H9 (cell line): Measurements from ENCODE around the gene BTBD18. TPM values are rescaled to one million over a fixed set of nuclear protein-coding genes. Genes with fewer than 3 reads are reported as not detected.

Source experiments
- DNase-seq: peaks from one replicate; pipeline ENCODE4 v3.0.0-alpha.2; 2017
- H2AFZ ChIP-seq: one replicate; pipeline ENCODE4 v1.6.1; 2013; ENCODE audit warnings: mild to moderate bottlenecking, low read length, control low read depth, moderate library complexity
- H2AK5ac ChIP-seq: 2 replicates; pipeline ENCODE4 v1.6.1; 2013; ENCODE audit warnings: low read length, control low read depth, mixed read lengths; ENCODE audit not compliant: insufficient read length
- H2BK120ac ChIP-seq: one replicate; pipeline ENCODE4 v1.6.1; 2013; ENCODE audit warnings: low read depth, mild to moderate bottlenecking, low read length, control low read depth, inconsistent platforms; ENCODE audit not compliant: poor library complexity, severe bottlenecking
- H2BK12ac ChIP-seq: 2 replicates; pipeline ENCODE4 v1.6.1; 2013; ENCODE audit warnings: low read length, control low read depth, mixed read lengths, low read depth; ENCODE audit not compliant: insufficient read length
- H2BK15ac ChIP-seq: 2 replicates; pipeline ENCODE4 v1.6.1; 2013; ENCODE audit warnings: low read depth, low read length, control low read depth
- H2BK20ac ChIP-seq: one replicate; pipeline ENCODE4 v1.6.1; 2013; ENCODE audit warnings: low read depth, mild to moderate bottlenecking, low read length, control low read depth, inconsistent platforms; ENCODE audit not compliant: poor library complexity, severe bottlenecking
- H2BK5ac ChIP-seq: 2 replicates; pipeline ENCODE4 v1.6.1; 2013; ENCODE audit warnings: low read length, control low read depth, mixed read lengths; ENCODE audit not compliant: insufficient read length
- H3K14ac ChIP-seq: 2 replicates; pipeline ENCODE4 v1.6.1; 2013; ENCODE audit warnings: low read length, control low read depth; ENCODE audit not compliant: insufficient read depth
- H3K18ac ChIP-seq: 2 replicates; pipeline ENCODE4 v1.6.1; 2013; ENCODE audit warnings: low read depth, mild to moderate bottlenecking, mixed read lengths, low read length, control low read depth; ENCODE audit not compliant: insufficient read length
- H3K23ac ChIP-seq: 2 replicates; pipeline ENCODE4 v1.6.1; 2013; ENCODE audit warnings: low read length, control low read depth, mixed read lengths, low read depth; ENCODE audit not compliant: insufficient read length
- H3K23me2 ChIP-seq: 2 replicates; pipeline ENCODE4 v1.6.1; 2013; ENCODE audit warnings: low read depth, mild to moderate bottlenecking, mixed read lengths, low read length, control low read depth; ENCODE audit not compliant: insufficient read length, poor library complexity, severe bottlenecking
- H3K27ac ChIP-seq: 2 replicates; pipeline ENCODE4 v1.5.1; 2013; ENCODE audit warnings: low read length, control low read depth, mixed read lengths, low read depth; ENCODE audit not compliant: insufficient read length
- H3K27me3 ChIP-seq: 2 replicates; pipeline ENCODE4 v1.6.1; 2013; ENCODE audit warnings: low read length, control low read depth, inconsistent platforms; ENCODE audit not compliant: insufficient read depth
- H3K4ac ChIP-seq: 2 replicates; pipeline ENCODE4 v1.6.1; 2013; ENCODE audit warnings: low read depth, mild to moderate bottlenecking, control low read depth, inconsistent platforms, low read length, moderate library complexity
- H3K4me1 ChIP-seq: 2 replicates; pipeline ENCODE4 v1.6.1; 2013; ENCODE audit warnings: low read length, control low read depth, inconsistent platforms; ENCODE audit not compliant: insufficient read depth
- H3K4me2 ChIP-seq: 2 replicates; pipeline ENCODE4 v1.6.1; 2013; ENCODE audit warnings: low read length, control low read depth, mixed read lengths; ENCODE audit not compliant: insufficient read length, insufficient read depth
- H3K56ac ChIP-seq: 2 replicates; pipeline ENCODE4 v1.6.1; 2013; ENCODE audit warnings: low read depth, mild to moderate bottlenecking, mixed read lengths, low read length, control low read depth; ENCODE audit not compliant: insufficient read length
- H3K79me1 ChIP-seq: 2 replicates; pipeline ENCODE4 v1.6.1; 2013; ENCODE audit warnings: low read depth, mild to moderate bottlenecking, moderate library complexity, low read length, control low read depth, inconsistent platforms; ENCODE audit not compliant: insufficient read depth, poor library complexity, severe bottlenecking
- H3K79me2 ChIP-seq: 2 replicates; pipeline ENCODE4 v1.6.1; 2013; ENCODE audit warnings: low read length, control low read depth, inconsistent platforms; ENCODE audit not compliant: insufficient read depth
- H3K9ac ChIP-seq: 2 replicates; pipeline ENCODE4 v1.6.1; 2013; ENCODE audit warnings: low read length, control low read depth, mixed read lengths; ENCODE audit not compliant: insufficient read length; ENCODE audit errors: extremely low read depth
- H3K9me3 ChIP-seq: one replicate; pipeline ENCODE4 v1.6.1; 2013; ENCODE audit warnings: low read depth, low read length, inconsistent platforms; ENCODE audit not compliant: control insufficient read depth
- H3T11ph ChIP-seq: one replicate; pipeline ENCODE4 v1.6.1; 2013; ENCODE audit warnings: mild to moderate bottlenecking, low read length, control low read depth, inconsistent platforms
- H4K20me1 ChIP-seq: one replicate; pipeline ENCODE4 v1.6.1; 2013; ENCODE audit not compliant: control insufficient read depth, insufficient read length, insufficient read depth
- H4K5ac ChIP-seq: 2 replicates; pipeline ENCODE4 v1.6.1; 2013; ENCODE audit warnings: low read depth, mild to moderate bottlenecking, mixed read lengths, low read length, control low read depth; ENCODE audit not compliant: insufficient read length
- H4K8ac ChIP-seq: replicated peaks from 2 replicates; pipeline ENCODE4 v1.6.1; 2013; ENCODE audit warnings: low read length, control low read depth, mixed read lengths, low read depth; ENCODE audit not compliant: insufficient read length
- H4K91ac ChIP-seq: 2 replicates; pipeline ENCODE4 v1.6.1; 2013; ENCODE audit warnings: low read depth, mild to moderate bottlenecking, moderate library complexity, mixed read lengths, low read length, control low read depth; ENCODE audit not compliant: insufficient read length
- H3K27ac Mint-ChIP-seq, 3 experiments: 2 replicates in 2 of 3; 3 replicates in 1 of 3; pipeline ENCODE4 v1.8.0; 2020 to 2021; ENCODE audit warnings: mixed read lengths in 3 of 3, mild to moderate bottlenecking in 1 of 3, moderate library complexity in 1 of 3
- H3K27me3 Mint-ChIP-seq: 2 replicates; pipeline ENCODE4 v1.8.0; 2021; ENCODE audit warnings: low read depth, mild to moderate bottlenecking, moderate library complexity, mixed read lengths
- H3K36me3 Mint-ChIP-seq, 3 experiments: 2 replicates in 2 of 3; 3 replicates in 1 of 3; pipeline ENCODE4 v1.8.0; 2020 to 2021; ENCODE audit warnings: low read depth in 3 of 3, mixed read lengths in 3 of 3; ENCODE audit not compliant: insufficient read depth in 1 of 3
- H3K4me1 Mint-ChIP-seq, 2 experiments: 2 replicates each; pipeline ENCODE4 v1.8.0; 2020; ENCODE audit warnings: mixed read lengths in 2 of 2
- H3K4me3 Mint-ChIP-seq, 2 experiments: 2 replicates in 1 of 2; 3 replicates in 1 of 2; pipeline ENCODE4 v1.8.0; 2020 to 2021; ENCODE audit warnings: mild to moderate bottlenecking in 2 of 2, mixed read lengths in 2 of 2, moderate library complexity in 1 of 2
- H3K9me3 Mint-ChIP-seq, 2 experiments: 2 replicates in 1 of 2; 3 replicates in 1 of 2; pipeline ENCODE4 v1.8.0; 2020; ENCODE audit warnings: mild to moderate bottlenecking in 2 of 2, mixed read lengths in 2 of 2, moderate library complexity in 1 of 2
- CTCF ChIP-seq: fragments of 200-600 bp; sonication (generic); conservative IDR thresholded peaks from 3 replicates; pipeline ENCODE4 v1.8.0; 2021; ENCODE audit warnings: antibody characterized with exemption, mild to moderate bottlenecking
- WGBS: extraction: QIAGEN DNeasy Blood & Tissue Kit; methylation state at CpG from one replicate; pipeline ENCODE4 v1.1.7; 2013; ENCODE audit warnings: missing lambda C conversion rate, low lambda C conversion rate, mixed read lengths; ENCODE audit not compliant: insufficient read length; ENCODE audit errors: extremely low coverage; 5-methylcytosine and 5-hydroxymethylcytosine counted together
- total RNA-seq: library from RNA; stranded (reverse); gene quantifications from 2 replicates; pipeline ENCODE4 v1.2.1, GENCODE V29; 2021

BTBD18 gene
- total RNA-seq, 1 experiment from 2014 or later = not detected

- no peak overlapping the region for H2BK20ac ChIP-seq
- no peak overlapping the region for H2BK12ac ChIP-seq
- no peak overlapping the region for H2BK5ac ChIP-seq
- DNase-seq = no peak
- peaks cover 10% of the 10 kb centered on the region for H3K79me1 ChIP-seq
- no peak overlapping the region for H3K27ac ChIP-seq
- H3K4ac ChIP-seq = no peak overlapping the region
- H3K23me2 ChIP-seq = no peaks in the 10 kb centered on the region
- H3K9ac ChIP-seq = no peak overlapping the region
- no peak overlapping the region for H3K56ac ChIP-seq
- H3T11ph ChIP-seq = no peak overlapping the region
- peaks cover 56% of the 10 kb centered on the region; the same call in 1 of the 2 replicates for H3K79me2 ChIP-seq
- no peak overlapping the region; a peak in 1 of 5 replicates for H3K4me3 Mint-ChIP-seq
- H3K23ac ChIP-seq = no peak overlapping the region
- H2AK5ac ChIP-seq = no peak overlapping the region
- H3K27ac Mint-ChIP-seq = peak overlapping the region; percentile 35 to 91 (median 83); a peak in 6 of 7 replicates
- peaks cover 55% of the 10 kb centered on the region in 2 experiments for H3K4me1 Mint-ChIP-seq
- H3K27me3 Mint-ChIP-seq = no peaks in the 10 kb centered on the region
- no peaks in the 10 kb centered on the region for H3K9me3 ChIP-seq
- no peak overlapping the region for H3K18ac ChIP-seq
- no peaks in the 10 kb centered on the region for H4K20me1 ChIP-seq
- H3K4me2 ChIP-seq = no peak overlapping the region
- no peak overlapping the region for H2AFZ ChIP-seq
- no peaks in the 10 kb centered on the region for H3K27me3 ChIP-seq
- peaks cover 21% of the 10 kb centered on the region; the same call in 1 of the 2 replicates for H3K4me1 ChIP-seq
- H3K9me3 Mint-ChIP-seq = no peaks in the 10 kb centered on the region
- TF ChIP-seq CTCF = no peak
- H3K14ac ChIP-seq = no peak overlapping the region
- no peak overlapping the region for H4K8ac ChIP-seq
- no peak overlapping the region for H4K91ac ChIP-seq
- no CpG with 5 or more reads among the region's 5 CpGs for WGBS
- H2BK15ac ChIP-seq = no peak overlapping the region
- no peak overlapping the region for H2BK120ac ChIP-seq
- peaks cover 0 to 13% (median 8%) of the 10 kb centered on the region in 3 experiments; a peak in 6 of 7 replicates for H3K36me3 Mint-ChIP-seq
- H4K5ac ChIP-seq = no peak overlapping the region
Observed at GRCh38 chr11:57773026-57773598, 21.5 kb upstream of the BTBD18 start.
